GM10266 (cell line): ENCODE results near the gene CAMK2B.

Experiments
- DNase-seq: peaks from one replicate; pipeline ENCODE4 v3.0.0; 2012; ENCODE audit errors: extremely low spot score
- TF ChIP-seq, protein P1 (sequence below): IDR thresholded peaks from 2 replicates; pipeline ENCODE4 v1.5.1; 2012; ENCODE audit warnings: mild to moderate bottlenecking, low read depth; ENCODE audit not compliant: control insufficient read depth, insufficient read depth; ENCODE audit errors: missing control alignments

The CAMK2B gene

DNA sequence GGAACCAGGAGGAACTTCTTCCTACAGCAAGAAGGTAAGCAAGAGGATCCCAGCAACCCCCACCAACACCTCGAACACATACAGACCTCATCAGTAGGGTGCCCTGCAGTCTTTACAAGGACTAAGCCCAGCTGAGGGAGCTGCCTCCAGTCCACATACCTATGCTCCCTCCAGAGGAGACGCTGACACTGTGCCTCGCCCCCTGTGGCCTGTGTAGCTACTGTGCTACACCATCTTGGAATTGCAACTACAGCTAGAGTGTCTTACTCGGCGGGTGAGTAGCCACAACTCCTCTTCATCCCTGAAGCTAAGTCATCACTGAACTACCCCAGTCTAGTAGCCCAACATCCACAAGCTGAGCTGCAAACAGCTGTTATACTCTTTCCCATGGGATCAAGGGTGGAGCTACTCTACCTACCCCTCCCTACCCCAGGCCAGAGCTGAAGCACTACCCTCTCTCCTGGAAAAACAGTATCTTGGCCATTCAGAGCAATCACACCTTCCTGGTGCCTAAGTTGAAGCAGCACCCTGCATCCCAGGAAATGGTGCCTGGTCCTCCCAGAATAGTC, 42.2 kb upstream of the CAMK2B start:
- no peak for DNase-seq
- TF ChIP-seq, protein P1, sequence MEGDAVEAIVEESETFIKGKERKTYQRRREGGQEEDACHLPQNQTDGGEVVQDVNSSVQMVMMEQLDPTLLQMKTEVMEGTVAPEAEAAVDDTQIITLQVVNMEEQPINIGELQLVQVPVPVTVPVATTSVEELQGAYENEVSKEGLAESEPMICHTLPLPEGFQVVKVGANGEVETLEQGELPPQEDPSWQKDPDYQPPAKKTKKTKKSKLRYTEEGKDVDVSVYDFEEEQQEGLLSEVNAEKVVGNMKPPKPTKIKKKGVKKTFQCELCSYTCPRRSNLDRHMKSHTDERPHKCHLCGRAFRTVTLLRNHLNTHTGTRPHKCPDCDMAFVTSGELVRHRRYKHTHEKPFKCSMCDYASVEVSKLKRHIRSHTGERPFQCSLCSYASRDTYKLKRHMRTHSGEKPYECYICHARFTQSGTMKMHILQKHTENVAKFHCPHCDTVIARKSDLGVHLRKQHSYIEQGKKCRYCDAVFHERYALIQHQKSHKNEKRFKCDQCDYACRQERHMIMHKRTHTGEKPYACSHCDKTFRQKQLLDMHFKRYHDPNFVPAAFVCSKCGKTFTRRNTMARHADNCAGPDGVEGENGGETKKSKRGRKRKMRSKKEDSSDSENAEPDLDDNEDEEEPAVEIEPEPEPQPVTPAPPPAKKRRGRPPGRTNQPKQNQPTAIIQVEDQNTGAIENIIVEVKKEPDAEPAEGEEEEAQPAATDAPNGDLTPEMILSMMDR = no peak

DNA sequence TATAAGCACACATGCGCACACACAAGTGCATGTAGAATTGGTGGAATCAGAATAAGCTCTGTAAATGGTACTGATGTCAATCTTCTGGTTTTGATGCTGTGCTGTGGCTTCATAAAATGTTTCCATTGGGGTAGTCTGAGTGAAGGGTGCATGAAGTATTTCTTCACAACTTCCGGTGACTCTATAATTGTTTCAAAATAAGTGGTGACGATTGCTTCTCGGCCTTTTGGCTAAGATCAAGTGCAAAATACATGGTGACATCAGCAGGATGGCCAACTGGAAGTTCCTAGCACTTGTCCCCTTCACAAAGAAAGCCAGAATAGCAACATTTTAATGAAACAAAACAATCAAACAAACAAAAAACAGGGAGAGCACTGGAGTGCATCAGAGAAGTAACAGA, 41.6 kb upstream of the CAMK2B start:
- no peak for DNase-seq

DNA sequence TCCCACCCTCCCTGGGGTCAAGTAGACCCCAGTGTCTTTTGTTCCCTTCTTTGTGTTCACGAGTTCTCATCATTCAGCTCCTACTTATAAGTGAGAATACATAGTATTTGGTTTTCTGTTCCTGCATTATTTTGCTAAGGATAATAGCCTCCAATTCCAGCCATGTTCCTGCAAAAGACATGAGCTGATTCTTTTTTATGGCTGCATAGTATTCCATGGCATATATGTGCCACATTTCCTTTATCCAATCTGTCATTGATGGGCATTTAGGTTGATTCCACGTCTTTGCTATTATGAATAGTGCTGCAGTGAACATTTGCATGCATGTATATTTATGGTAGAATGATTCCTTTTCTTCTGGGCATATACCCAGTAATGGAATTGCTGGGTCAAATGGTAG, 28.3 kb upstream of the CAMK2B start:
- TF ChIP-seq, protein P1 = no peak
- DNase-seq = no peak

More for the DNA sequence above, 41.6 kb upstream of the CAMK2B start:
- TF ChIP-seq, protein P1 = no peak

DNA sequence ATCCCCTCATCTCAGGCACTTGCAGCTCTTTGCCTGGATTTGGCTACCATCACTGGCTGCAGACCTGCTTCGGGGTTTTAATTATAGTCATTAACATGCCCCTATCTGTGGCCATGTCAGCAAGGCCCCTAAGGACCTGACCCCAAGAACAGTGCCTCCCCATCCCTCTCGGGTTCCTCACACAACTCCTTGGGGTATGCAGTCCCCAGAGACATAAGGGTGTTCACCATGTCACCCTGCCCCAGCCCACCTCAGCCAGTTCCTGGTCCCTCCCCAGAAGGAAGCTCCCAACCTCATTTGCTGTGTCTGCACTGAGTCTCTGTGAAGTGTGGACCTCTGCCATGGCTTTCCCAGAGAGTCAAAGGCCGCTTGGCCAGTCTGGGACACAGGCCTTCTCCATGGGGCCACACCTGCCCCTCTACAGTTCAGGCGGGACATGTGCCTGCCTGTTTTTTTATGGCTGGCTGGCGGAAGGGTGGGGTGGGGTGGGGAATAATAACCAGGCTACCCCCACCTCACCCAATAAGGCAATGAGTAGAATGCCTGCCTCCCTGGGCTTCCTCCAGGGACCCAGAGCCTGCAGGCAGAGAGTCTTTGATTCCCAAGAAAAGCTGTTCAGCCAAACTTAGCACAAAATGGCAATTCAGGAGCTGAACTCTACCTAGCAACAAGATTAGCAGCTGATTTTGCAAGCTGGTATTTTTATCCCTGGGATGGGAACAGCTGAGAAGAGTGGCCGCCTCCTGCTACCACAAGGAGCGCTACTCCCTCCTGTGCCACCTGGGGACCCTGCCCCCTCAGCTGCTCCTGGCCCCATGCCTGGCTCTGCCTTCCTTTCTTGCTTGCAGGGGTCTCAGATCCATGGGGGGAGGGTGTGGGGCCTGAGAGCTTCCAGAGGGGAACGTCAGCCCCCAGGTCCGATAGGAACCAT, 23.7 kb upstream of the CAMK2B start:
- TF ChIP-seq, protein P1 = no peak
- no peak for DNase-seq

DNA sequence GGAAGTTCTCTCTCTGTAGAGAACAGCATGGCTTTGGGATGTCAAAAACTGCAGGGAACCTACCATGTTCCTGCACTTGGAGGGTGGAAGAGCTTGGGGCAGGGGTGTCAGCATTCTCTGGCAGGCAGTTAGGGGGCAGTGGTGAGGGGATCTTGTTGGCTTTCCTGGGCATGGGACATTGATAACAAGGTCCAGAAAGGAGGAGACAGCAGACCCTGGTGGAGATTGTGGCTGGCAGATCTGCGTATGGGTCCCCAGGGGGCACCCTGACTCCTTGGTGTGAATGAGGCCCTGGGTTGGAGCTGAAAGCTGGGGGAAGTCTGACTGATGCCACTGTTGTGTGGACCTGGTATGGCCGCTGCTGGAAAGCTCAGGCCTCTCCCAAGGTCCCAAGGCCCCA, 22.9 kb upstream of the CAMK2B start:
- TF ChIP-seq, protein P1 = peak; percentile 44
- peak; percentile 38 for DNase-seq

DNA sequence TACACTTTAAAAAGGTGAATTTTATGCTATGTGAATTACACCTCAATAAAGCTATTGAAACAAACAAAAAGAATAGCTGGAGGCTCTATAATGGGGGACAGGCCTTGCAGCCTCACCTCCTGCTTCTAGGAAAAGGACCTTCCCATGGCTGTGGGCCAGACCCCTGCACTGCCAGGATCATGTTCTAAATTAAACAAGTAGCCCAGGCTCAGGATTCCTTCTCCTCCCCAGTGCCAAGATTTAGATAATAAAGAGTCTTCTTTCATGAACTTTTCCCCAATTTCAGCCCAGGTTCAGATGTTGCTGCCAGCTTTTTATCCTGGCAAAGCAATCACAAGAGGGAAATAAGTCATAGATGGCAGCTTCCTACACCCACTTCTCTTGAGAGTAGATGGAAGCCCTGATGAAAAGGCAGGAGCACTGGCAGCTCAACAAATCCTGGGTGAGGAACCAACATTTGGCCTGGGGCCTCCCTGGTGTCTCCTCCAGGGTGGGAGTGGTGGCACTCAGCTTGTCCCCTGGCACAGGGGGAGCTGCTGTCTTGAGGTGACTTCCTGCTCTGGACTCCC, 22.2 kb upstream of the CAMK2B start:
- TF ChIP-seq, protein P1 = no peak
- DNase-seq = no peak
